HepG2 (cell line): Measurements from ENCODE around the gene PIK3C2B. TPM values are rescaled to one million over a fixed set of nuclear protein-coding genes. Genes with fewer than 3 reads are reported as not detected.

ENCODE experiments used
- ARID5B ChIP-seq: IDR thresholded peaks from 2 replicates; pipeline ENCODE4 v1.4.0; 2020; ENCODE audit warnings: mild to moderate bottlenecking, missing genetic modification reagents
- CCDC6 ChIP-seq: sonication (generic); formaldehyde crosslinking; IDR thresholded peaks from 2 replicates; pipeline ENCODE4 v1.8.1; 2022; ENCODE audit warnings: mild to moderate bottlenecking, missing genetic modification reagents, moderate library complexity
- CREM ChIP-seq, 2 experiments: sonication (generic) in 1 of 2; formaldehyde crosslinking in 1 of 2; IDR thresholded peaks; 2 replicates each; pipeline versions ENCODE4 v1.4.0 to v1.6.1; 2016 to 2020; ENCODE audit warnings: antibody characterized with exemption in 1 of 2, mild to moderate bottlenecking in 1 of 2, missing genetic modification reagents in 1 of 2
- ESRRA ChIP-seq: sonication (generic); formaldehyde crosslinking; IDR thresholded peaks from 2 replicates; pipeline ENCODE4 v1.5.1; 2020; ENCODE audit warnings: mild to moderate bottlenecking, low read depth, missing genetic modification reagents
- GATAD2A ChIP-seq: IDR thresholded peaks from 2 replicates; pipeline ENCODE4 v1.6.1; 2016
- HMGXB4 ChIP-seq, 2 experiments: sonication (generic) in 1 of 2; formaldehyde crosslinking in 1 of 2; IDR thresholded peaks; 2 replicates each; pipeline versions ENCODE4 v1.4.0 to v1.6.1; 2018 to 2020; ENCODE audit warnings: missing genetic modification reagents in 2 of 2, borderline replicate concordance in 1 of 2, low read depth in 1 of 2, mild to moderate bottlenecking in 1 of 2, missing biosample characterization in 1 of 2
- HNF4A ChIP-seq: sonication (generic); formaldehyde crosslinking; IDR thresholded peaks from 2 replicates; pipeline ENCODE4 v1.4.0; 2020; ENCODE audit warnings: missing genetic modification reagents
- NR3C1 ChIP-seq: sonication (generic); formaldehyde crosslinking; IDR thresholded peaks from 2 replicates; pipeline ENCODE4 v1.4.0; 2020; ENCODE audit warnings: missing genetic modification reagents
- POLR2A ChIP-seq, 2 experiments: IDR thresholded peaks; 2 replicates each; pipeline ENCODE4 v1.6.1; 2011; ENCODE audit warnings: low read depth in 2 of 2, low read length in 2 of 2, mild to moderate bottlenecking in 1 of 2, moderate library complexity in 1 of 2; ENCODE audit not compliant: insufficient read depth in 1 of 2
- RELA ChIP-seq: sonication (generic); formaldehyde crosslinking; IDR thresholded peaks from 2 replicates; pipeline ENCODE4 v1.4.0; 2020; ENCODE audit warnings: missing genetic modification reagents
- SMAD1 ChIP-seq: sonication (generic); formaldehyde crosslinking; IDR thresholded peaks from 2 replicates; pipeline ENCODE4 v1.4.0; 2020; ENCODE audit warnings: missing genetic modification reagents, low read depth, mild to moderate bottlenecking, borderline replicate concordance
- TEF ChIP-seq: sonication (generic); formaldehyde crosslinking; IDR thresholded peaks from 2 replicates; pipeline ENCODE4 v1.5.0; 2020; ENCODE audit warnings: missing genetic modification reagents
- THRA ChIP-seq: sonication (generic); formaldehyde crosslinking; IDR thresholded peaks from 2 replicates; pipeline ENCODE4 v1.4.0; 2020; ENCODE audit warnings: missing genetic modification reagents, borderline replicate concordance
- ZNF275 ChIP-seq: sonication (generic); formaldehyde crosslinking; IDR thresholded peaks from 2 replicates; pipeline ENCODE4 v1.8.0; 2022; ENCODE audit warnings: missing genetic modification reagents, mild to moderate bottlenecking, inconsistent platforms, borderline replicate concordance
- ZNF292 ChIP-seq: sonication (generic); formaldehyde crosslinking; IDR thresholded peaks from 2 replicates; pipeline ENCODE4 v1.8.1; 2022; ENCODE audit warnings: mild to moderate bottlenecking, low read depth, missing genetic modification reagents, borderline replicate concordance
- ZNF3 ChIP-seq: IDR thresholded peaks from 2 replicates; pipeline ENCODE4 v1.7.0; 2017; ENCODE audit warnings: inconsistent platforms
- ZNF644 ChIP-seq: IDR thresholded peaks from 2 replicates; pipeline ENCODE4 v1.6.1; 2016; ENCODE audit warnings: low read depth
- ZNF788 ChIP-seq: sonication (generic); formaldehyde crosslinking; IDR thresholded peaks from 2 replicates; pipeline ENCODE4 v1.5.0; 2020; ENCODE audit warnings: mild to moderate bottlenecking, missing genetic modification reagents, borderline replicate concordance
- ZSCAN20 ChIP-seq: sonication (generic); formaldehyde crosslinking; IDR thresholded peaks from 2 replicates; pipeline ENCODE4 v1.4.0; 2020; ENCODE audit warnings: missing genetic modification reagents, mild to moderate bottlenecking, borderline replicate concordance
- ZSCAN31 ChIP-seq: sonication (generic); formaldehyde crosslinking; IDR thresholded peaks from 2 replicates; pipeline ENCODE4 v1.5.0; 2020; ENCODE audit warnings: low read depth, mild to moderate bottlenecking, missing genetic modification reagents
- polyA plus RNA-seq, 8 experiments: library from polyadenylated mRNA; depleted of rRNA in 3 of 8; stranded (reverse) in 7 of 8; unstranded in 1 of 8; fragments of >200 nt; fragmentation: Illumina TruSeq in 4 of 8; extraction: Trizol in 4 of 8; gene quantifications; 2 replicates each; pipeline versions ENCODE4 v1.2.1 to v1.2.3, GENCODE V29; 2011 to 2016; ENCODE audit warnings: low read depth in 4 of 8, missing spikeins in 1 of 8, mixed read lengths in 1 of 8; ENCODE audit not compliant: insufficient read depth in 1 of 8
- total RNA-seq, 5 experiments: library from RNA; depleted of rRNA; stranded (reverse); fragments of >200 nt; fragmentation: Illumina TruSeq; extraction: Trizol; gene quantifications; 2 replicates each; pipeline ENCODE4 v1.2.3, GENCODE V29; 2016; ENCODE audit warnings: low read depth in 1 of 5

The PIK3C2B gene
- total and polyA plus RNA-seq, 2 of the 13 experiments (the other 11 are each of a cell fraction or from before 2014, with no cell fraction given), result 3.4 to 4.5 TPM

GRCh38 chr1:204506201-204506968 is 11.8 kb upstream of the PIK3C2B start (continued):
- TF ChIP-seq HMGXB4 (CRISPR knock-in tag; IDR thresholded peaks at IDR 0.05; ENCODE audit: borderline replicate concordance in 1 of 2, low read depth in 1 of 2), result peak; percentile 88 to 91
- no peak for TF ChIP-seq ZNF788
- no peak for TF ChIP-seq ZNF644 (CRISPR knock-in tag)
- TF ChIP-seq ARID5B (CRISPR knock-in tag), result peak; percentile 26; the same call in 1 of the 2 replicates
- TF ChIP-seq POLR2A (IDR thresholded peaks at IDR 0.05; ENCODE audit: insufficient read depth in 1 of 2, low read depth in 2 of 2, low read length in 2 of 2), result no peak
- peak; percentile 23; the same call in 1 of the 2 replicates for TF ChIP-seq HNF4A (CRISPR knock-in tag)
- no peak for TF ChIP-seq ZSCAN31 (CRISPR knock-in tag)
- 0 out of 2 replicates have a peak, but pooled peaks have one; percentile 40 for TF ChIP-seq ZNF275
- TF ChIP-seq CREM (IDR thresholded peaks at IDR 0.05), result no peak
- TF ChIP-seq CREM (CRISPR knock-in tag; IDR thresholded peaks at IDR 0.05), result no peak
- TF ChIP-seq SMAD1, result no peak
- no peak; the same call in 1 of the 2 replicates for TF ChIP-seq ZSCAN20 (CRISPR knock-in tag)
- no peak for TF ChIP-seq ZNF292 (CRISPR knock-in tag)
- no peak for TF ChIP-seq NR3C1 (CRISPR knock-in tag)
- TF ChIP-seq ESRRA (CRISPR knock-in tag), result no peak; the same call in 1 of the 2 replicates
- no peak for TF ChIP-seq THRA (CRISPR knock-in tag)
- TF ChIP-seq RELA (CRISPR knock-in tag), result no peak
- no peak for TF ChIP-seq TEF (CRISPR knock-in tag)
- TF ChIP-seq ZNF3 (CRISPR knock-in tag), result no peak
- no peak for TF ChIP-seq CCDC6
- TF ChIP-seq GATAD2A (CRISPR knock-in tag), result peak; percentile 46; the same call in 1 of the 2 replicates
